ENCODE data around the gene OLFM2. TPM values are rescaled to one million over a fixed set of nuclear protein-coding genes. Genes with fewer than 3 reads are reported as not detected.

Gene OLFM2
- total and polyA plus RNA-seq, 9 of the 15 experiments (the other 6 are each of a cell fraction or from before 2014, with no cell fraction given): 0.10 to 0.33 (median 0.23) TPM; not detected in 4

DNA sequence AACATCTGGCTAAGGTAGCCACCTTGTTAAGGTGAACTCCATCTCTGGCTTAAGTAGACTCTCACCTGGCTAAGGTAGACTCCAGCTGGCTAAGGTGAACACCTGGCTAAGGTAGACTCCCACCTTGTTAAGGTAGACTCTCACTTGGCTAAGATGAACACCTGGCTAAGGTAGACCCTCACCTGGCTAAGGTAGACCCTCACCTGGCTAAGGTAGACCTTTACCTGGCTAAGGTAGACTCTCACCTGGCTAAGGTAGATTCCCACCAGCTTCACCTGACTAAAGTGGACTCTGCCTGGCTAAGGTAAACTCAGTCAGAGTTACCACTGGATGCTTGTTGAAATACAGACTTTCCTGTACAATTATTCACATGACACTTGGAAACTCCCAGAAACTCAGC lies 77.5 kb downstream of the OLFM2 start:
- H3K79me2 ChIP-seq (ENCODE audit: control insufficient read depth, insufficient read depth, low read length): no peaks in the 10 kb centered on the region
- intact Hi-C loops (cut with micrococcal nuclease) (no loop called here), in situ Hi-C loops (cut with MboI) (no loop called here)
- no peak for DNase-seq (ENCODE audit: extremely low read depth in 1 of 4, low spot score in 3 of 4)
- H3K36me3 ChIP-seq (ENCODE audit: control insufficient read depth, insufficient read depth, low read length): no peaks in the 10 kb centered on the region
- TF ChIP-seq CBFA2T2 (conservative IDR thresholded peaks at IDR 0.05) (peak; percentile 43), MTA1 (IDR thresholded peaks at IDR 0.05; ENCODE audit: borderline replicate concordance) (peak; percentile 65; the same call in 1 of the 2 replicates), ZNF695 (CRISPR knock-in tag; IDR thresholded peaks at IDR 0.05) (no peak), ZEB2 (IDR thresholded peaks at IDR 0.05) (peak; percentile 98), CTBP1 (IDR thresholded peaks at IDR 0.05; ENCODE audit: borderline replicate concordance) (peak; percentile 49; the same call in 1 of the 2 replicates)
- TF ChIP-seq, protein P1, sequence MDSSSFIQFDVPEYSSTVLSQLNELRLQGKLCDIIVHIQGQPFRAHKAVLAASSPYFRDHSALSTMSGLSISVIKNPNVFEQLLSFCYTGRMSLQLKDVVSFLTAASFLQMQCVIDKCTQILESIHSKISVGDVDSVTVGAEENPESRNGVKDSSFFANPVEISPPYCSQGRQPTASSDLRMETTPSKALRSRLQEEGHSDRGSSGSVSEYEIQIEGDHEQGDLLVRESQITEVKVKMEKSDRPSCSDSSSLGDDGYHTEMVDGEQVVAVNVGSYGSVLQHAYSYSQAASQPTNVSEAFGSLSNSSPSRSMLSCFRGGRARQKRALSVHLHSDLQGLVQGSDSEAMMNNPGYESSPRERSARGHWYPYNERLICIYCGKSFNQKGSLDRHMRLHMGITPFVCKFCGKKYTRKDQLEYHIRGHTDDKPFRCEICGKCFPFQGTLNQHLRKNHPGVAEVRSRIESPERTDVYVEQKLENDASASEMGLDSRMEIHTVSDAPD (CRISPR knock-in tag; IDR thresholded peaks at IDR 0.05): no peak
- POLR2A ChIA-PET: interaction anchor here (1.0 to 1.4 kb wide), 2 partner anchors 9 to 19 kb away, joined by 3 to 5 read pairs; no protein-coding TSS in a partner anchor
- H3K9me3 ChIP-seq (replicated peaks; ENCODE audit: control insufficient read depth, insufficient read depth, low read depth, low read length): no peaks in the 10 kb centered on the region
- H2AFZ ChIP-seq (ENCODE audit: low read depth, low read length): no peak overlapping the region
- FAIRE-seq: no peak
- H4K20me1 ChIP-seq (replicated peaks; ENCODE audit: control insufficient read depth, insufficient read depth, low read length): peaks cover 8% of the 10 kb centered on the region; the same call in 1 of the 2 replicates
- CTCF ChIA-PET (ENCODE audit: low intra/inter-chr PET ratio): no interaction called here
- no TSS peak for BruUV-seq (replicated peaks)
- H3K4me3 ChIP-seq: no peak overlapping the region
- H3K9me1 ChIP-seq (ENCODE audit: control insufficient read depth, insufficient read depth, low read length): no peaks in the 10 kb centered on the region
- H3K4me1 ChIP-seq (replicated peaks in 1 of 2; ENCODE audit: control insufficient read depth in 2 of 2, insufficient read depth in 2 of 2, low read length in 2 of 2): peaks cover 12 to 22% of the 10 kb centered on the region in 2 experiments; a peak in 4 of 5 replicates
- H3K9ac ChIP-seq (ENCODE audit: insufficient read depth in 1 of 2, low read depth in 2 of 2, low read length in 2 of 2): no peak overlapping the region
- no peak for ATAC-seq
- H3K4me2 ChIP-seq (ENCODE audit: insufficient read depth, low read length): no peak overlapping the region
- H3K27ac ChIP-seq (ENCODE audit: extremely low read depth, low read depth, low read length): no peak overlapping the region
- peaks cover 5 to 23% of the 10 kb centered on the region in 2 experiments; a peak in 4 of 5 replicates for H3K27me3 ChIP-seq (ENCODE audit: control insufficient read depth in 2 of 2, insufficient read depth in 2 of 2, low read length in 2 of 2)
